ENCODE measurements around the gene MYO1B. TPM values are rescaled to one million over a fixed set of nuclear protein-coding genes. Genes with fewer than 3 reads are reported as not detected.

Gene MYO1B
- polyA plus RNA-seq, 1 donor (not counting 4 experiments of a cell fraction or from before 2014, with no cell fraction given) = 277 TPM

DNA sequence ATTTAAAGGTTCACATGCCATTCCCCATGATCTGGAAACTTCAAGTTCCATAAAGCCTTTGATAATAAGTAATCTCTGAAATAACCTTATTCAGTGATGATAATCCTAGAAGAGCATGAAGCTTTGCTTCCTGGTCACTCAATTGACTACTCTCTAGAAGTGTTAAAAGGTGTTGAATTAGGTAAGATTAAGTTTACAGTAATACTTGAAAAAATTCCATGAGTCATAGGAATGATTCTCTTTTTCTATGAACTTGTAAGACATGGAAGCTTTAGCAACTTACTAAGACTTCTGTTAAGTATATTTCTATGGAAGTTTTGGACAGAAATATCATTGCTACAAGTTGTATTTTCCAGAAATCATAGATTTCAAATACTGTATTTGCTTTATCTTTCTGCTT is 100.6 kb downstream of the MYO1B start:
- Histone ChIP-seq H3K9me1 (ENCODE audit: control insufficient read depth, extremely low read depth, insufficient read depth, low read length) (no peaks in the 10 kb centered on the region), H3K27ac (ENCODE audit: control insufficient read depth, insufficient read depth, low read length) (no peak overlapping the region), H3K9ac (ENCODE audit: control insufficient read depth, extremely low read depth, insufficient read depth, low read length) (no peak overlapping the region), H3K9me3 (ENCODE audit: control insufficient read depth, low read depth, low read length) (no peaks in the 10 kb centered on the region), H3K4me1 (ENCODE audit: control insufficient read depth, extremely low read depth, insufficient read depth, low read length) (peaks cover 15% of the 10 kb centered on the region), H2AFZ (ENCODE audit: control insufficient read depth, low read length) (no peak overlapping the region), H3K27me3 (ENCODE audit: control insufficient read depth, extremely low read depth, insufficient read depth, low read length) (no peaks in the 10 kb centered on the region), H3K79me2 (ENCODE audit: control insufficient read depth, insufficient read depth, low read length) (peaks cover 46% of the 10 kb centered on the region), H4K20me1 (ENCODE audit: control insufficient read depth, extremely low read depth, insufficient read depth, low read length) (no peaks in the 10 kb centered on the region), H3K4me3 (ENCODE audit: control insufficient read depth in 2 of 3, extremely low read depth in 1 of 3, insufficient read depth in 2 of 3, low read depth in 1 of 3, low read length in 3 of 3) (no peak overlapping the region), H3K36me3 (ENCODE audit: control insufficient read depth in 2 of 2, extremely low read depth in 1 of 2, insufficient read depth in 2 of 2, low read length in 2 of 2) (peaks cover 30 to 49% of the 10 kb centered on the region in 2 experiments), H3K4me2 (ENCODE audit: control insufficient read depth, extremely low read depth, insufficient read depth, low read depth, low read length) (no peak overlapping the region)
- DNase-seq (ENCODE audit: low read depth, low spot score) = no peak
- dilution Hi-C loops (cut with MboI; ENCODE audit: extremely low pct_ligation_motif_present, low sequenced_read_pairs) = no loop called here
- peak; percentile 43 for FAIRE-seq
- no peak for TF ChIP-seq EZH2 (IDR thresholded peaks at IDR 0.05; ENCODE audit: low read length)
- TF ChIP-seq, protein P1, sequence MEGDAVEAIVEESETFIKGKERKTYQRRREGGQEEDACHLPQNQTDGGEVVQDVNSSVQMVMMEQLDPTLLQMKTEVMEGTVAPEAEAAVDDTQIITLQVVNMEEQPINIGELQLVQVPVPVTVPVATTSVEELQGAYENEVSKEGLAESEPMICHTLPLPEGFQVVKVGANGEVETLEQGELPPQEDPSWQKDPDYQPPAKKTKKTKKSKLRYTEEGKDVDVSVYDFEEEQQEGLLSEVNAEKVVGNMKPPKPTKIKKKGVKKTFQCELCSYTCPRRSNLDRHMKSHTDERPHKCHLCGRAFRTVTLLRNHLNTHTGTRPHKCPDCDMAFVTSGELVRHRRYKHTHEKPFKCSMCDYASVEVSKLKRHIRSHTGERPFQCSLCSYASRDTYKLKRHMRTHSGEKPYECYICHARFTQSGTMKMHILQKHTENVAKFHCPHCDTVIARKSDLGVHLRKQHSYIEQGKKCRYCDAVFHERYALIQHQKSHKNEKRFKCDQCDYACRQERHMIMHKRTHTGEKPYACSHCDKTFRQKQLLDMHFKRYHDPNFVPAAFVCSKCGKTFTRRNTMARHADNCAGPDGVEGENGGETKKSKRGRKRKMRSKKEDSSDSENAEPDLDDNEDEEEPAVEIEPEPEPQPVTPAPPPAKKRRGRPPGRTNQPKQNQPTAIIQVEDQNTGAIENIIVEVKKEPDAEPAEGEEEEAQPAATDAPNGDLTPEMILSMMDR (optimal IDR thresholded peaks at IDR 0.05 in 1 of 3, IDR thresholded peaks at IDR 0.05 in 1 of 3, conservative IDR thresholded peaks at IDR 0.05 in 1 of 3; ENCODE audit: extremely low read depth in 1 of 3, insufficient read depth in 2 of 3, low read length in 3 of 3) = no peak

DNA sequence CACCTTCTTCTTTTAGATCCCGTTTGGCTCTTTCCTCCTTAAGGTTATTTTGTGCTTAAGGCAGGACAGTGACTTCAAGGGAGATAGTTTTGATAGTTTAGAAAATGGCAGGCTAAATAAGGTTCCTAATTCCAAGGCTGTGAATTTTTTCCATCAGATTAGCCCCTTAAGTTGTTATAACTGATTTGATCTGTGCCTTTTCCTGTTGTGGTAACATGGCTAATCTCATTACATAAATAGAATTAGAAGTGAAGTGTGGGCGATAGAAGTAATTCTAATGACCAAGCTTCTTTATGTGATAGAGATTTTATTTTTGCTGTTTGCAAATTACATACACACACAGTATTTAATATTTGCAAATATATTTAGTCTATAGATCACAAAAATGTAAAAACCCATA is 102.0 kb downstream of the MYO1B start:
- Histone ChIP-seq H3K4me3 (ENCODE audit: control insufficient read depth in 2 of 3, extremely low read depth in 1 of 3, insufficient read depth in 2 of 3, low read depth in 1 of 3, low read length in 3 of 3) (no peak overlapping the region), H2AFZ (ENCODE audit: control insufficient read depth, low read length) (no peak overlapping the region), H4K20me1 (ENCODE audit: control insufficient read depth, extremely low read depth, insufficient read depth, low read length) (no peaks in the 10 kb centered on the region), H3K27ac (ENCODE audit: control insufficient read depth, insufficient read depth, low read length) (no peak overlapping the region), H3K4me2 (ENCODE audit: control insufficient read depth, extremely low read depth, insufficient read depth, low read depth, low read length) (no peak overlapping the region), H3K9me3 (ENCODE audit: control insufficient read depth, low read depth, low read length) (no peaks in the 10 kb centered on the region), H3K9ac (ENCODE audit: control insufficient read depth, extremely low read depth, insufficient read depth, low read length) (no peak overlapping the region), H3K36me3 (ENCODE audit: control insufficient read depth in 2 of 2, extremely low read depth in 1 of 2, insufficient read depth in 2 of 2, low read length in 2 of 2) (peaks cover 25 to 45% of the 10 kb centered on the region in 2 experiments), H3K27me3 (ENCODE audit: control insufficient read depth, extremely low read depth, insufficient read depth, low read length) (no peaks in the 10 kb centered on the region), H3K9me1 (ENCODE audit: control insufficient read depth, extremely low read depth, insufficient read depth, low read length) (no peaks in the 10 kb centered on the region), H3K79me2 (ENCODE audit: control insufficient read depth, insufficient read depth, low read length) (peaks cover 40% of the 10 kb centered on the region), H3K4me1 (ENCODE audit: control insufficient read depth, extremely low read depth, insufficient read depth, low read length) (peaks cover 28% of the 10 kb centered on the region)
- no peak for FAIRE-seq
- no peak for DNase-seq (ENCODE audit: low read depth, low spot score)
- dilution Hi-C loops (cut with MboI; ENCODE audit: extremely low pct_ligation_motif_present, low sequenced_read_pairs) = no loop called here
- TF ChIP-seq, protein P1 (optimal IDR thresholded peaks at IDR 0.05 in 1 of 3, IDR thresholded peaks at IDR 0.05 in 1 of 3, conservative IDR thresholded peaks at IDR 0.05 in 1 of 3; ENCODE audit: extremely low read depth in 1 of 3, insufficient read depth in 2 of 3, low read length in 3 of 3) = no peak
- TF ChIP-seq EZH2 (IDR thresholded peaks at IDR 0.05; ENCODE audit: low read length) = no peak
